K562 (cell line): ENCODE results near the gene ORAI1. TPM values are rescaled to one million over a fixed set of nuclear protein-coding genes. Genes with fewer than 3 reads are reported as not detected.
A peak's percentile ranks its signal among the peaks of the same experiment; 100 is the strongest.

Source experiments
- ATAC-seq: fragments of 200-7000 bp; cut with Tn5 transposase; 3 replicates; pipeline ENCODE4 v1.9.1; 2020; ENCODE audit warnings: moderate library complexity
- BruUV-seq: library from RNA; stranded (reverse); fragments of 400-500 nt; replicated peaks from 2 replicates; lab custom pipeline; 2021; lab: Mats Ljungman, UMichigan
- CTCF ChIA-PET: fragments of 300-600 bp; formaldehyde crosslinking; extraction: SDS; loops from one replicate; lab custom pipeline; 2021; ENCODE audit warnings: low intra/inter-chr PET ratio; lab: Yijun Ruan, JAX
- POLR2A ChIA-PET: fragments of 300-600, 350-650 bp; sonication (Branson Sonifier 250); formaldehyde crosslinking; extraction: SDS; loops from one replicate; lab custom pipeline; 2021; ENCODE audit warnings: antibody characterized with exemption, inconsistent platforms; lab: Yijun Ruan, JAX
- DNase-seq, 4 experiments: peaks; one replicate each; pipeline versions ENCODE4 v3.0.0 to v3.0.0-alpha.2; 2011 to 2018; ENCODE audit warnings: low spot score in 3 of 4, mixed read lengths in 3 of 4; ENCODE audit errors: extremely low read depth in 1 of 4
- FAIRE-seq: peaks from 2 replicates; lab custom pipeline; 2011; peaks lifted over from hg19 to GRCh38; lab: Jason Lieb, UNC
- H2AFZ ChIP-seq: 2 replicates; pipeline ENCODE4 v1.6.0; 2011; ENCODE audit warnings: low read depth, low read length, control low read depth, inconsistent platforms
- H3K27ac ChIP-seq: fragments of 200-600 bp; 3 replicates; pipeline ENCODE4 v1.8.0; 2011; ENCODE audit warnings: low read depth, mild to moderate bottlenecking, control low read depth, inconsistent platforms, low read length, moderate library complexity, mixed read lengths; ENCODE audit errors: extremely low read depth
- H3K27me3 ChIP-seq, 2 experiments: fragments of 300-600 bp in 1 of 2; 2 replicates in 1 of 2; 3 replicates in 1 of 2; pipeline versions ENCODE4 v1.6.0 to v1.8.0; 2011; ENCODE audit warnings: inconsistent platforms in 2 of 2, low read length in 2 of 2, mild to moderate bottlenecking in 1 of 2, mixed read lengths in 1 of 2, moderate library complexity in 1 of 2; ENCODE audit not compliant: control insufficient read depth in 2 of 2, insufficient read depth in 2 of 2
- H3K36me3 ChIP-seq: fragments of 300-600 bp; 3 replicates; pipeline ENCODE4 v1.8.0; 2011; ENCODE audit warnings: mild to moderate bottlenecking, low read length, inconsistent platforms; ENCODE audit not compliant: control insufficient read depth, insufficient read depth
- H3K4me1 ChIP-seq, 2 experiments: fragments of 200-600 bp in 1 of 2; replicated peaks in 1 of 2; 2 replicates in 1 of 2; 3 replicates in 1 of 2; pipeline versions ENCODE4 v1.5.1 to v1.8.0; 2011; ENCODE audit warnings: inconsistent platforms in 2 of 2, low read length in 2 of 2, mild to moderate bottlenecking in 1 of 2, mixed read lengths in 1 of 2, moderate library complexity in 1 of 2; ENCODE audit not compliant: control insufficient read depth in 2 of 2, insufficient read depth in 2 of 2
- H3K4me2 ChIP-seq: 2 replicates; pipeline ENCODE4 v1.6.1; 2011; ENCODE audit warnings: low read length, control low read depth, inconsistent platforms, mixed read lengths; ENCODE audit not compliant: insufficient read depth
- H3K4me3 ChIP-seq: fragments of 200-600 bp; sonication (generic), shearing (Covaris generic); 2 replicates; pipeline ENCODE4 v1.5.1; 2016; ENCODE audit warnings: control low read depth, inconsistent platforms
- H3K79me2 ChIP-seq: fragments of 200-600 bp; 3 replicates; pipeline ENCODE4 v1.8.0; 2011; ENCODE audit warnings: low read length, inconsistent platforms; ENCODE audit not compliant: control insufficient read depth, insufficient read depth
- H3K9ac ChIP-seq, 2 experiments: 2 replicates each; pipeline versions ENCODE4 v1.6.0 to v1.6.1; 2011; ENCODE audit warnings: low read depth in 2 of 2, low read length in 2 of 2, control low read depth in 1 of 2, inconsistent platforms in 1 of 2, mild to moderate bottlenecking in 1 of 2, mixed read lengths in 1 of 2; ENCODE audit not compliant: insufficient read depth in 1 of 2
- H3K9me1 ChIP-seq: one replicate; pipeline ENCODE4 v1.6.0; 2011; ENCODE audit warnings: inconsistent platforms, mild to moderate bottlenecking, low read length, moderate library complexity; ENCODE audit not compliant: control insufficient read depth, insufficient read depth
- H3K9me3 ChIP-seq: replicated peaks from 2 replicates; pipeline ENCODE4 v1.5.1; 2011; ENCODE audit warnings: low read depth, low read length, inconsistent platforms; ENCODE audit not compliant: control insufficient read depth, insufficient read depth
- H4K20me1 ChIP-seq: replicated peaks from 2 replicates; pipeline ENCODE4 v1.6.1; 2011; ENCODE audit warnings: low read length, inconsistent platforms, mixed read lengths; ENCODE audit not compliant: control insufficient read depth, insufficient read depth
- ARID1B ChIP-seq: fragments of 450-650 bp; IDR thresholded peaks from 2 replicates; pipeline ENCODE4 v1.6.1; 2016; ENCODE audit warnings: antibody characterized with exemption, mild to moderate bottlenecking, inconsistent platforms
- CBFA2T3 ChIP-seq: fragments of 450-650 bp; IDR thresholded peaks from 2 replicates; pipeline ENCODE4 v1.6.1; 2017
- EGR1 ChIP-seq: fragments of 450-650 bp; conservative IDR thresholded peaks from 2 replicates; pipeline ENCODE4 v1.6.1; 2017; ENCODE audit warnings: mild to moderate bottlenecking
- EP300 ChIP-seq: IDR thresholded peaks from 2 replicates; pipeline ENCODE4 v1.6.1; 2012; ENCODE audit warnings: low read length, improper control_type of control experiment
- FOSL1 ChIP-seq: fragments of 200-800 bp; sonication (Bioruptor generic); conservative IDR thresholded peaks from 2 replicates; pipeline ENCODE4 v1.6.1; 2016; ENCODE audit warnings: missing genetic modification characterization, missing compliant biosample characterization
- HES1 ChIP-seq: fragments of 450-650 bp; IDR thresholded peaks from 2 replicates; pipeline ENCODE4 v1.6.1; 2016; ENCODE audit warnings: low read depth, mild to moderate bottlenecking, moderate library complexity
- KAT2B ChIP-seq: IDR thresholded peaks from one replicate; pipeline ENCODE4 v1.6.1; 2012; ENCODE audit warnings: low read depth, mild to moderate bottlenecking, control low read depth, inconsistent platforms, low read length, moderate library complexity
- LEF1 ChIP-seq: fragments of 450-650 bp; IDR thresholded peaks from 2 replicates; pipeline ENCODE4 v1.6.1; 2016; ENCODE audit warnings: mild to moderate bottlenecking
- MAZ ChIP-seq, 2 experiments: fragments of 450-650 bp in 1 of 2; sonication (generic) in 1 of 2; formaldehyde crosslinking; IDR thresholded peaks in 1 of 2; conservative IDR thresholded peaks in 1 of 2; 2 replicates each; pipeline versions ENCODE4 v1.4.0 to v1.5.0; 2020; ENCODE audit warnings: mild to moderate bottlenecking in 1 of 2, missing genetic modification reagents in 1 of 2
- MBD2 ChIP-seq: sonication (generic); IDR thresholded peaks from 2 replicates; pipeline ENCODE4 v1.6.1; 2016; ENCODE audit warnings: low read depth, borderline replicate concordance
- MEIS2 ChIP-seq: fragments of 450-650 bp; IDR thresholded peaks from 2 replicates; pipeline ENCODE4 v1.6.1; 2014; ENCODE audit warnings: mild to moderate bottlenecking; ENCODE audit not compliant: partially characterized antibody
- SMAD2 ChIP-seq: fragments of 150-350 bp; IDR thresholded peaks from 2 replicates; pipeline ENCODE4 v1.6.1; 2014; ENCODE audit warnings: low read depth, mild to moderate bottlenecking, low read length
- SMARCA4 ChIP-seq: fragments of 450-650 bp; IDR thresholded peaks from 2 replicates; pipeline ENCODE4 v1.6.1; 2016
- TBL1XR1 ChIP-seq, 2 experiments: IDR thresholded peaks; 2 replicates each; pipeline ENCODE4 v1.6.1; 2012; ENCODE audit warnings: improper control_type of control experiment in 2 of 2, low read length in 2 of 2, mild to moderate bottlenecking in 1 of 2
- TCF7 ChIP-seq: sonication (generic); IDR thresholded peaks from 2 replicates; pipeline ENCODE4 v1.6.1; 2016; ENCODE audit warnings: antibody characterized with exemption, borderline replicate concordance
- TEAD1 ChIP-seq, 2 experiments: fragments of 450-650 bp in 1 of 2; sonication (generic) in 1 of 2; formaldehyde crosslinking; IDR thresholded peaks; 2 replicates each; pipeline versions ENCODE4 v1.4.0 to v1.8.0; 2020 to 2022; ENCODE audit warnings: mild to moderate bottlenecking in 2 of 2, missing genetic modification reagents in 1 of 2
- U2AF2 ChIP-seq: fragments of 200-400 bp; formaldehyde crosslinking; optimal IDR thresholded peaks from 2 replicates; pipeline ENCODE3; 2017; ENCODE audit warnings: low read depth, mild to moderate bottlenecking, low read length
- ZNF224 ChIP-seq: sonication (generic); formaldehyde crosslinking; IDR thresholded peaks from 2 replicates; pipeline ENCODE4 v1.8.0; 2022; ENCODE audit warnings: mild to moderate bottlenecking, missing genetic modification reagents
- WGBS: fragments of 100-300 bp; shearing (Covaris generic); methylation state at CpG from one replicate; pipeline ENCODE4 v1.1.6; 2016; ENCODE audit warnings: low coverage, mixed read lengths; ENCODE audit not compliant: insufficient coverage; ENCODE audit errors: missing lambda C conversion rate; 5-methylcytosine and 5-hydroxymethylcytosine counted together
- in situ Hi-C: fragments of 300-500 bp; cut with MboI; formaldehyde crosslinking; loops from 4 replicates; pipeline ENCODE4 v1.15.0; 2018; ENCODE audit warnings: inconsistent platforms, mixed read lengths
- intact Hi-C: fragments of 100-400 bp; cut with micrococcal nuclease; formaldehyde crosslinking; loops from 2 replicates; pipeline ENCODE4 v1.14.2; 2022
- polyA plus RNA-seq, 8 experiments: library from polyadenylated mRNA; depleted of rRNA in 4 of 8; stranded (reverse) in 5 of 8; unstranded in 3 of 8; fragments of >200 nt; fragmentation: Nextera tagmentation in 2 of 8; fragmentation: Illumina TruSeq in 1 of 8; extraction: Ambion mirVana in 2 of 8; extraction: Trizol in 1 of 8; gene quantifications; 2 replicates each; pipeline versions ENCODE4 v1.2.1 to v1.2.3, GENCODE V29; 2011 to 2014; ENCODE audit warnings: inconsistent platforms in 1 of 8, missing spikeins in 1 of 8
- total RNA-seq, 7 experiments: library from RNA; depleted of rRNA in 6 of 7; stranded (reverse); fragments of >200 nt in 6 of 7; fragmentation: Illumina TruSeq in 2 of 7; extraction: Trizol in 2 of 7; gene quantifications; 2 replicates each; pipeline versions ENCODE4 v1.2.1 to v1.2.3, GENCODE V29; 2011 to 2021; ENCODE audit warnings: low replicate concordance in 1 of 7
- TF ChIP-seq, protein P1 (sequence below): IDR thresholded peaks from 2 replicates; pipeline ENCODE4 v1.6.1; 2012; ENCODE audit warnings: low read depth, low read length, improper control_type of control experiment, borderline replicate concordance

The ORAI1 gene
- total and polyA plus RNA-seq, 9 of the 15 experiments (the other 6 are each of a cell fraction or from before 2014, with no cell fraction given) = 2.6 to 23.8 (median 9.3) TPM

GRCh38 chr12:121582583-121583333, 43.6 kb upstream of the ORAI1 start:
- Histone ChIP-seq H3K27me3 (no peaks in the 10 kb centered on the region), H3K4me2 (peak overlapping the region; percentile 24; the same call in 1 of the 2 replicates), H3K4me1 (peaks cover 29 to 42% of the 10 kb centered on the region in 2 experiments), H3K9me1 (no peaks in the 10 kb centered on the region), H3K27ac (no peak overlapping the region), H4K20me1 (no peaks in the 10 kb centered on the region), H3K36me3 (no peaks in the 10 kb centered on the region), H3K4me3 (no peak overlapping the region), H3K9me3 (no peaks in the 10 kb centered on the region), H3K9ac (peak overlapping the region in 1 of 2 experiments; percentile 77; a peak in 1 of 4 replicates), H3K79me2 (peaks cover 5% of the 10 kb centered on the region; the same call in 2 of the 3 replicates), H2AFZ (peak overlapping the region; percentile 27; the same call in 1 of the 2 replicates)
- CTCF ChIA-PET = no interaction called here
- FAIRE-seq = no peak
- no peak for ATAC-seq
- intact Hi-C loops = no loop called here
- BruUV-seq = no TSS peak
- DNase-seq = peak; percentile 28 to 61 (median 44)
- POLR2A ChIA-PET = interaction anchor here (0.6 to 2.0 kb wide), 2 partner anchors 8 to 28 kb away, joined by 3 to 5 read pairs; no protein-coding TSS in a partner anchor
- in situ Hi-C loops = no loop called here
- WGBS = 24% methylated on average over 13 of the region's 13 CpGs
- TF ChIP-seq CBFA2T3 (peak; percentile 72), TCF7 (peak; percentile 68; the same call in 1 of the 2 replicates), MAZ (CRISPR knock-in tag; conservative IDR thresholded peaks at IDR 0.05 in 1 of 2, IDR thresholded peaks at IDR 0.05 in 1 of 2) (0 out of 4 replicates have a peak, but pooled peaks of 1 of the 2 experiments have one; percentile 11), MEIS2 (peak; percentile 43), EGR1 (peak; percentile 47; the same call in 1 of the 2 replicates), MBD2 (0 out of 2 replicates have a peak, but pooled peaks have one; percentile 12), U2AF2 (no peak), SMARCA4 (peak; percentile 35; the same call in 1 of the 2 replicates), TBL1XR1 (IDR thresholded peaks at IDR 0.05; ENCODE audit: low read length in 2 of 2) (peak in 1 of 2 experiments; percentile 37; a peak in 1 of 4 replicates), ARID1B (peak; percentile 69), SMAD2 (no peak), TEAD1 (CRISPR knock-in tag; IDR thresholded peaks at IDR 0.05) (peak in 1 of 2 experiments; percentile 83; a peak in 1 of 4 replicates), ZNF224 (CRISPR knock-in tag) (no peak), EP300 (peak; percentile 54; the same call in 1 of the 2 replicates), HES1 (no peak), FOSL1 (tag) (peak; percentile 63), LEF1 (peak; percentile 77), KAT2B (no peak)
- TF ChIP-seq, protein P1, sequence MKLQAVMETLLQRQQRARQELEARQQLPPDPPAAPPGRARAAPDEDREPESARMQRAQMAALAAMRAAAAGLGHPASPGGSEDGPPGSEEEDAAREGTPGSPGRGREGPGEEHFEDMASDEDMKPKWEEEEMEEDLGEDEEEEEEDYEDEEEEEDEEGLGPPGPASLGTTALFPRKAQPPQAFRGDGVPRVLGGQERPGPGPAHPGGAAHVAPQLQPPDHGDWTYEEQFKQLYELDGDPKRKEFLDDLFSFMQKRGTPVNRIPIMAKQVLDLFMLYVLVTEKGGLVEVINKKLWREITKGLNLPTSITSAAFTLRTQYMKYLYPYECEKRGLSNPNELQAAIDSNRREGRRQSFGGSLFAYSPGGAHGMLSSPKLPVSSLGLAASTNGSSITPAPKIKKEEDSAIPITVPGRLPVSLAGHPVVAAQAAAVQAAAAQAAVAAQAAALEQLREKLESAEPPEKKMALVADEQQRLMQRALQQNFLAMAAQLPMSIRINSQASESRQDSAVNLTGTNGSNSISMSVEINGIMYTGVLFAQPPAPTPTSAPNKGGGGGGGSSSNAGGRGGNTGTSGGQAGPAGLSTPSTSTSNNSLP = no peak
